ENCODE data around the gene TUFT1.

- TF ChIP-seq POLR2A (IDR thresholded peaks at IDR 0.05; ENCODE audit: low read depth, low read length): no peak
- TF ChIP-seq POLR2AphosphoS5 (IDR thresholded peaks at IDR 0.05; ENCODE audit: low read depth, low read length): no peak
- no peak for TF ChIP-seq TAF1 (IDR thresholded peaks at IDR 0.05; ENCODE audit: low read depth, low read length)
- no peak for TF ChIP-seq SPI1 (IDR thresholded peaks at IDR 0.05; ENCODE audit: low read depth, low read length)
These were observed 2.6 kb downstream of the TUFT1 start for GRCh38 chr1:151542710-151543129.

Data from GM12891 (cell line).